Heart left ventricle (tissue), 13 donors: ENCODE measurements around the gene ARFGAP1.

ENCODE experiments used
- POLR2A ChIP-seq, 2 donors: fragments of 450-650 bp; IDR thresholded peaks; one replicate each; pipeline ENCODE4 v1.6.1; 2017; ENCODE audit warnings: antibody characterized with exemption in 2 of 2, mild to moderate bottlenecking in 2 of 2, moderate library complexity in 2 of 2
- TF ChIP-seq, protein P1 (sequence below), 12 donors: fragments of 200-600 bp; sonication (generic) in 4 of 12; IDR thresholded peaks; one replicate each; pipeline versions ENCODE4 v1.5.0 to v1.8.0; 2018 to 2022; ENCODE audit warnings: antibody characterized with exemption in 12 of 12, mild to moderate bottlenecking in 5 of 12
- donor health status: ischemic (EF 13 %, LVEDD 7.1; RV severe dilation, severe dysfunction).
- donor health status: DM: no; HTN: yes; CAD: no.
- donor health status: DM: no; HTN: no; CAD: no.
- donor health status: ischemic (EF 25% LVEDD 6.9; RV normal size, moderate dysfunction).
- donor health status: ischemic (EF 25% LVEDD 5.7; RV mildly dilated, moderate dysfunction).
- donor health status: ischemic (EF 35%, LVEDD 5.7; RV mildly dilated, moderate dysfunction).
- donor health status: nonischemic (EF 11% LVEDD 7.7; RV severe dilation, severe dysfunction).
- donor health status: DM: yes; HTN: yes; CAD: no.
- donor health status: PGD.
- donor health status: ischemic (EF 29% LVEDD 5.4; RV normal size, mild dysfunction).
- donor health status: nonischemic (EF 23%, LVEDD 6.1; RV moderate dilation, normal function).

DNA sequence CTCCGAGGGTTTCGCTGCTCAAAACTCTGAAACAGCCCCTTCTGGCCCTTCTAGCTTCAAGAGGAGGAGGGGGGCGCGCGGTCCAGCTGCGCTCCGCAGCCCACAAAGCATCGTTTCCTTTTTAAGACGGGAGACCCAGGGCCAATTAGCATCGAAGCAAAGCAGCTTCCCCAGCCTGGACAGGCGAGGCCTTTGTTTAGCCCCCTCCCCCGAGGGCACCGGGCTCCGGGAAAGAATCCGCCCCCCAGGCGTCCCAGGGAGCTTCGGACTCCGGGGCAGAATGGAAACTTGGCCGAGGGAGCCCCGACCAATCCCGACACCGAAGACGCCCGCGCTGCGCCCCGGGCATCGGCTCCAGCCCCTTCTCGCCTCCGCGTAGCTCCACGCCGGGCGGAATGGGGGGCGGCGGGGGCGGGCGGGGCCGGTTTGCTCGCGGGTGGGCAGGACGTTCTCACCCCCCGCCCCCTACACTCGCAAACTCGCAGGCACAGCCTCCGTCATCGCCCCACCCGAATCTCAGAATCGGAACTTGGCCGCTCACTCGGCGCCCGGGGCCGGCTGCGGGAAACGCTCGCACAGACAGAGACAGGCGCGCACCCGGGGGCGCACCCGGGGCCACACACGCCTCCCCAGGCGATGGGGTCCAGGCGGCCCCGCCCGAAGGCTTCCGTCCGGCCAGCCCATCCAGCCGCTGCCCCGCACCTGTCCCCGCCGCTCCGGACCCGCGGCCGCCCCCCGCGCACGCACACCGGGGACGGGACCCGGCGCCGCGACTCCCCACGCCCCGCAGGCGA, 19.0 kb upstream of the ARFGAP1 start:
- TF ChIP-seq, protein P1, sequence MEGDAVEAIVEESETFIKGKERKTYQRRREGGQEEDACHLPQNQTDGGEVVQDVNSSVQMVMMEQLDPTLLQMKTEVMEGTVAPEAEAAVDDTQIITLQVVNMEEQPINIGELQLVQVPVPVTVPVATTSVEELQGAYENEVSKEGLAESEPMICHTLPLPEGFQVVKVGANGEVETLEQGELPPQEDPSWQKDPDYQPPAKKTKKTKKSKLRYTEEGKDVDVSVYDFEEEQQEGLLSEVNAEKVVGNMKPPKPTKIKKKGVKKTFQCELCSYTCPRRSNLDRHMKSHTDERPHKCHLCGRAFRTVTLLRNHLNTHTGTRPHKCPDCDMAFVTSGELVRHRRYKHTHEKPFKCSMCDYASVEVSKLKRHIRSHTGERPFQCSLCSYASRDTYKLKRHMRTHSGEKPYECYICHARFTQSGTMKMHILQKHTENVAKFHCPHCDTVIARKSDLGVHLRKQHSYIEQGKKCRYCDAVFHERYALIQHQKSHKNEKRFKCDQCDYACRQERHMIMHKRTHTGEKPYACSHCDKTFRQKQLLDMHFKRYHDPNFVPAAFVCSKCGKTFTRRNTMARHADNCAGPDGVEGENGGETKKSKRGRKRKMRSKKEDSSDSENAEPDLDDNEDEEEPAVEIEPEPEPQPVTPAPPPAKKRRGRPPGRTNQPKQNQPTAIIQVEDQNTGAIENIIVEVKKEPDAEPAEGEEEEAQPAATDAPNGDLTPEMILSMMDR (IDR thresholded peaks at IDR 0.05), result no peak
- no peak for TF ChIP-seq POLR2A (IDR thresholded peaks at IDR 0.05)
